ENCODE data around the gene PRSS36. TPM values are rescaled to one million over a fixed set of nuclear protein-coding genes. Genes with fewer than 3 reads are reported as not detected.

Gene PRSS36
- total and polyA plus RNA-seq, 2 of the 4 experiments (the other 2 are of a cell fraction): 0.18 to 0.55 TPM

GRCh38 chr16:31129568-31130335 lies 20.1 kb downstream of the PRSS36 start:
- TF ChIP-seq POLR2A (IDR thresholded peaks at IDR 0.05; ENCODE audit: low read depth, low read length) (no peak), SMC3 (IDR thresholded peaks at IDR 0.05; ENCODE audit: low read depth, low read length) (no peak), RAD21 (IDR thresholded peaks at IDR 0.05; ENCODE audit: low read length) (no peak), MAFK (IDR thresholded peaks at IDR 0.05; ENCODE audit: low read depth, low read length) (no peak), CEBPB (IDR thresholded peaks at IDR 0.05; ENCODE audit: low read depth, low read length) (no peak), ELK1 (IDR thresholded peaks at IDR 0.05; ENCODE audit: borderline replicate concordance, low read depth, low read length) (no peak), MXI1 (IDR thresholded peaks at IDR 0.05; ENCODE audit: borderline replicate concordance, low read depth, low read length) (no peak), CTCF (conservative IDR thresholded peaks at IDR 0.05; ENCODE audit: low read depth, low read length) (no peak), USF2 (IDR thresholded peaks at IDR 0.05; ENCODE audit: low read depth, low read length) (no peak), BHLHE40 (IDR thresholded peaks at IDR 0.05; ENCODE audit: low read depth, low read length) (no peak), MAZ (IDR thresholded peaks at IDR 0.05; ENCODE audit: borderline replicate concordance, low read depth, low read length) (no peak), CHD1 (IDR thresholded peaks at IDR 0.05; ENCODE audit: low read depth, low read length) (no peak), NFE2L2 (IDR thresholded peaks at IDR 0.05; ENCODE audit: low read depth, low read length) (no peak), RFX5 (IDR thresholded peaks at IDR 0.05; ENCODE audit: low read depth, low read length) (no peak), RCOR1 (IDR thresholded peaks at IDR 0.05; ENCODE audit: insufficient replicate concordance, low read length) (no peak), FOS (IDR thresholded peaks at IDR 0.05; ENCODE audit: low read depth, low read length) (no peak)
- dilution Hi-C loops (cut with HindIII; ENCODE audit: low sequenced_read_pairs, unreplicated experiment) (no loop called here), intact Hi-C loops (cut with micrococcal nuclease) (no loop called here), in situ Hi-C loops (cut with MboI; ENCODE audit: low sequenced_read_pairs) (no loop called here)
- Histone ChIP-seq H2AFZ (replicated peaks; ENCODE audit: low read length, poor library complexity) (no peak overlapping the region), H3K18ac (ENCODE audit: low read depth, low read length) (no peak overlapping the region), H3K79me1 (ENCODE audit: low read depth in 1 of 2, low read length in 2 of 2) (no peaks in the 10 kb centered on the region), H3K4me1 (ENCODE audit: control insufficient read depth, insufficient read depth, low read length) (0 out of 2 replicates have a peak, but pooled peaks cover 2% of the 10 kb centered on the region), H3K9me3 (ENCODE audit: control insufficient read depth, insufficient read depth, low read length) (no peaks in the 10 kb centered on the region), H3K27me3 (ENCODE audit: control insufficient read depth, insufficient read depth, low read length) (no peaks in the 10 kb centered on the region), H3K4ac (ENCODE audit: low read depth, low read length) (no peak overlapping the region), H2BK5ac (ENCODE audit: low read depth, low read length, poor library complexity, severe bottlenecking) (no peak overlapping the region), H2BK120ac (ENCODE audit: low read depth, low read length) (no peak overlapping the region), H2BK15ac (ENCODE audit: low read depth, low read length) (no peak overlapping the region), H3K14ac (replicated peaks; ENCODE audit: low read depth, low read length) (no peak overlapping the region), H3K9me1 (ENCODE audit: insufficient read depth, low read length) (peaks cover 3% of the 10 kb centered on the region; the same call in 1 of the 2 replicates), H4K5ac (ENCODE audit: low read depth, low read length) (no peak overlapping the region), H2BK20ac (ENCODE audit: low read depth, low read length) (no peak overlapping the region), H4K8ac (ENCODE audit: low read depth in 2 of 2, low read length in 2 of 2) (no peak overlapping the region), H3K56ac (ENCODE audit: extremely low read depth, insufficient read depth, low read length) (no peak overlapping the region), H4K91ac (ENCODE audit: insufficient read depth, low read depth, low read length) (no peak overlapping the region), H3K23ac (ENCODE audit: low read depth, low read length) (no peak overlapping the region), H3K9ac (ENCODE audit: low read depth, low read length) (no peak overlapping the region), H3K27ac (ENCODE audit: insufficient read depth, low read length) (no peak overlapping the region), H3K36me3 (ENCODE audit: control insufficient read depth, insufficient read depth, low read length) (peaks cover 36% of the 10 kb centered on the region), H2AK5ac (ENCODE audit: low read depth, low read length) (no peak overlapping the region), H2AK9ac (replicated peaks; ENCODE audit: low read depth, low read length, poor library complexity) (no peak overlapping the region), H4K20me1 (ENCODE audit: insufficient read depth, low read length) (no peaks in the 10 kb centered on the region), H3K4me2 (ENCODE audit: low read depth, low read length) (no peak overlapping the region), H3K4me3 (ENCODE audit: insufficient read depth, low read depth, low read length) (no peak overlapping the region)
- POLR2A ChIA-PET (ENCODE audit: unreplicated experiment): no interaction called here
- no TSS peak for BruUV-seq (replicated peaks)
- CTCF ChIA-PET: no interaction called here
- DNase-seq (no peak), ATAC-seq (ENCODE audit: low read depth) (no peak)
- WGBS, 2 experiments (ENCODE audit: extremely low coverage in 2 of 2, insufficient read length in 1 of 2): 81% methylated on average over 17 of the region's 29 CpGs; no CpG with 5 or more reads in 1 of the 2 experiments
